ENCODE results near the gene MTMR12. TPM values are rescaled to one million over a fixed set of nuclear protein-coding genes. Genes with fewer than 3 reads are reported as not detected.

Gene MTMR12
- total and polyA plus RNA-seq, 2 experiments from 2014 or later = 18.3 to 51.6 TPM

DNA sequence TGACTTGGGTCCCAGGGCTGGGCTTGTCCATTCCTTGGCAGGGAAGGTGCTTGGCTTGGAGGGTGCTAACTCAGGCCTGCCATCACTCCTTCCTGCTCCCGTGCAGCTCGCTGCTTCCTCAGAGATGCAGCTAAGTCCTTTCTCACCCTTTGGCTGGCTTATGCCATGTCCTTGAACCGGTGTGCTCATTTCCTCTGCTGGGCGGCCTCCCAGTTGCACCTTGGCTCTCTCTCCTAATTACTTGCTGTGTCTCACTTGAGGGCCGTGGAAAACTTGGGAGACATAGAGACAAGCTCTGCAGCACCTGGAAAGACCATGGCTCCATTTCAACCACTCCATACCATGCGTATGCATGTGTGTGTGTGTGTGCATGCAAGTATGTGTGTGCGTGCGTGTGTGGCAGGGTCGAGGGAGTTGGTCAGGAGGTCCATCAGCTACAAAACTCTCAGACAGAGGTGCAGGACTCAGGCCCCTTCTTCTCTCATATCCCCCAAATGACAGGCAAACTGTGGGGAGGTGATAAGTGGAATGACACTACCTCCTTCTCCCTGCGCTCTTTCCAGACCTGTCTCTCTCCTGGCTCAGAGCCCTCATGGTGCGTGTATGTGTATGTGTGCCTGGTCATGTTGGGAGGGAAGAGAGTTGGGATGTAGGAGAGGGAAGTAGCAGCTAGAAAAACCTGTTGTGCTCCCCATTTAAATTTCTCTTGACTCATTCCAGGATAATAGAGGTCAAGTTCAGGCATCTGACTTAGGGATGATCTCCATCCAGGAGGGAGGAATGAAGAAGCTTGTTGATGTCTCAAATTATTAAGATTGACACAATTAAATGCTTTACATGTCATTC lies 17.6 kb upstream of the MTMR12 start:
- Histone ChIP-seq H3K27ac (ENCODE audit: low read depth) (no peak overlapping the region), H2AFZ (no peak overlapping the region; the same call in 1 of the 2 replicates), H3K4me1 (ENCODE audit: insufficient read depth) (no peaks in the 10 kb centered on the region), H3K4me3 (no peak overlapping the region), H3K27me3 (ENCODE audit: insufficient read depth) (no peaks in the 10 kb centered on the region), H4K20me1 (replicated peaks; ENCODE audit: insufficient read depth) (no peaks in the 10 kb centered on the region), H3K9me2 (ENCODE audit: insufficient read depth) (no peaks in the 10 kb centered on the region), H3F3A (replicated peaks; ENCODE audit: low read depth) (no peaks in the 10 kb centered on the region), H3K36me3 (ENCODE audit: insufficient read depth) (no peaks in the 10 kb centered on the region), H3K79me2 (replicated peaks; ENCODE audit: insufficient read depth) (no peaks in the 10 kb centered on the region), H3K4me2 (no peak overlapping the region)
- DNase-seq (ENCODE audit: low spot score) (no peak), ATAC-seq (no peak)
- Mint-ChIP-seq H3K27me3 (ENCODE audit: insufficient read depth, low read depth, poor library complexity) (peaks cover 12% of the 10 kb centered on the region), H3K36me3 (ENCODE audit: low read depth) (no peaks in the 10 kb centered on the region; the same call in 2 of the 3 replicates), H3K9me3 (peaks cover 11% of the 10 kb centered on the region), H3K4me1 (peaks cover 9% of the 10 kb centered on the region; the same call in 1 of the 3 replicates), H3K27ac (no peak overlapping the region), H3K4me3 (no peak overlapping the region)
- TF ChIP-seq JUNB (IDR thresholded peaks at IDR 0.05; ENCODE audit: unreplicated experiment) (no peak), CTCF (conservative IDR thresholded peaks at IDR 0.05; ENCODE audit: low read depth in 2 of 2) (no peak), ZNF331 (CRISPR knock-in tag; IDR thresholded peaks at IDR 0.05; ENCODE audit: low read depth) (no peak), CREB1 (CRISPR knock-in tag; IDR thresholded peaks at IDR 0.05; ENCODE audit: low read depth) (no peak), NANOG (IDR thresholded peaks at IDR 0.05; ENCODE audit: borderline replicate concordance) (no peak), POLR2AphosphoS5 (IDR thresholded peaks at IDR 0.05; ENCODE audit: low read depth) (no peak), ZNF114 (CRISPR knock-in tag; IDR thresholded peaks at IDR 0.05) (no peak), EZH2 (IDR thresholded peaks at IDR 0.05; ENCODE audit: low read depth, unreplicated experiment) (no peak), EZH2phosphoT487 (IDR thresholded peaks at IDR 0.05; ENCODE audit: unreplicated experiment) (no peak)
- TF ChIP-seq, protein P1, sequence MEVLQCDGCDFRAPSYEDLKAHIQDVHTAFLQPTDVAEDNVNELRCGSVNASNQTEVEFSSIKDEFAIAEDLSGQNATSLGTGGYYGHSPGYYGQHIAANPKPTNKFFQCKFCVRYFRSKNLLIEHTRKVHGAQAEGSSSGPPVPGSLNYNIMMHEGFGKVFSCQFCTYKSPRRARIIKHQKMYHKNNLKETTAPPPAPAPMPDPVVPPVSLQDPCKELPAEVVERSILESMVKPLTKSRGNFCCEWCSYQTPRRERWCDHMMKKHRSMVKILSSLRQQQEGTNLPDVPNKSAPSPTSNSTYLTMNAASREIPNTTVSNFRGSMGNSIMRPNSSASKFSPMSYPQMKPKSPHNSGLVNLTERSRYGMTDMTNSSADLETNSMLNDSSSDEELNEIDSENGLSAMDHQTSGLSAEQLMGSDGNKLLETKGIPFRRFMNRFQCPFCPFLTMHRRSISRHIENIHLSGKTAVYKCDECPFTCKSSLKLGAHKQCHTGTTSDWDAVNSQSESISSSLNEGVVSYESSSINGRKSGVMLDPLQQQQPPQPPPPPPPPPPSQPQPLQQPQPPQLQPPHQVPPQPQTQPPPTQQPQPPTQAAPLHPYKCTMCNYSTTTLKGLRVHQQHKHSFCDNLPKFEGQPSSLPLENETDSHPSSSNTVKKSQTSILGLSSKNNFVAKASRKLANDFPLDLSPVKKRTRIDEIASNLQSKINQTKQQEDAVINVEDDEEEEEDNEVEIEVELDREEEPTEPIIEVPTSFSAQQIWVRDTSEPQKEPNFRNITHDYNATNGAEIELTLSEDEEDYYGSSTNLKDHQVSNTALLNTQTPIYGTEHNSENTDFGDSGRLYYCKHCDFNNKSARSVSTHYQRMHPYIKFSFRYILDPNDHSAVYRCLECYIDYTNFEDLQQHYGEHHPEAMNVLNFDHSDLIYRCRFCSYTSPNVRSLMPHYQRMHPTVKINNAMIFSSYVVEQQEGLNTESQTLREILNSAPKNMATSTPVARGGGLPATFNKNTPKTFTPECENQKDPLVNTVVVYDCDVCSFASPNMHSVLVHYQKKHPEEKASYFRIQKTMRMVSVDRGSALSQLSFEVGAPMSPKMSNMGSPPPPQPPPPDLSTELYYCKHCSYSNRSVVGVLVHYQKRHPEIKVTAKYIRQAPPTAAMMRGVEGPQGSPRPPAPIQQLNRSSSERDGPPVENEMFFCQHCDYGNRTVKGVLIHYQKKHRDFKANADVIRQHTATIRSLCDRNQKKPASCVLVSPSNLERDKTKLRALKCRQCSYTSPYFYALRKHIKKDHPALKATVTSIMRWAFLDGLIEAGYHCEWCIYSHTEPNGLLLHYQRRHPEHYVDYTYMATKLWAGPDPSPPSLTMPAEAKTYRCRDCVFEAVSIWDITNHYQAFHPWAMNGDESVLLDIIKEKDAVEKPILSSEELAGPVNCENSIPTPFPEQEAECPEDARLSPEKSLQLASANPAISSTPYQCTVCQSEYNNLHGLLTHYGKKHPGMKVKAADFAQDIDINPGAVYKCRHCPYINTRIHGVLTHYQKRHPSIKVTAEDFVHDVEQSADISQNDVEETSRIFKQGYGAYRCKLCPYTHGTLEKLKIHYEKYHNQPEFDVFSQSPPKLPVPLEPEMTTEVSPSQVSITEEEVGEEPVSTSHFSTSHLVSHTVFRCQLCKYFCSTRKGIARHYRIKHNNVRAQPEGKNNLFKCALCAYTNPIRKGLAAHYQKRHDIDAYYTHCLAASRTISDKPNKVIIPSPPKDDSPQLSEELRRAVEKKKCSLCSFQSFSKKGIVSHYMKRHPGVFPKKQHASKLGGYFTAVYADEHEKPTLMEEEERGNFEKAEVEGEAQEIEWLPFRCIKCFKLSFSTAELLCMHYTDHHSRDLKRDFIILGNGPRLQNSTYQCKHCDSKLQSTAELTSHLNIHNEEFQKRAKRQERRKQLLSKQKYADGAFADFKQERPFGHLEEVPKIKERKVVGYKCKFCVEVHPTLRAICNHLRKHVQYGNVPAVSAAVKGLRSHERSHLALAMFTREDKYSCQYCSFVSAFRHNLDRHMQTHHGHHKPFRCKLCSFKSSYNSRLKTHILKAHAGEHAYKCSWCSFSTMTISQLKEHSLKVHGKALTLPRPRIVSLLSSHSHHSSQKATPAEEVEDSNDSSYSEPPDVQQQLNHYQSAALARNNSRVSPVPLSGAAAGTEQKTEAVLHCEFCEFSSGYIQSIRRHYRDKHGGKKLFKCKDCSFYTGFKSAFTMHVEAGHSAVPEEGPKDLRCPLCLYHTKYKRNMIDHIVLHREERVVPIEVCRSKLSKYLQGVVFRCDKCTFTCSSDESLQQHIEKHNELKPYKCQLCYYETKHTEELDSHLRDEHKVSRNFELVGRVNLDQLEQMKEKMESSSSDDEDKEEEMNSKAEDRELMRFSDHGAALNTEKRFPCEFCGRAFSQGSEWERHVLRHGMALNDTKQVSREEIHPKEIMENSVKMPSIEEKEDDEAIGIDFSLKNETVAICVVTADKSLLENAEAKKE (CRISPR knock-in tag; IDR thresholded peaks at IDR 0.05) = no peak
- TF ChIP-seq, protein P2, sequence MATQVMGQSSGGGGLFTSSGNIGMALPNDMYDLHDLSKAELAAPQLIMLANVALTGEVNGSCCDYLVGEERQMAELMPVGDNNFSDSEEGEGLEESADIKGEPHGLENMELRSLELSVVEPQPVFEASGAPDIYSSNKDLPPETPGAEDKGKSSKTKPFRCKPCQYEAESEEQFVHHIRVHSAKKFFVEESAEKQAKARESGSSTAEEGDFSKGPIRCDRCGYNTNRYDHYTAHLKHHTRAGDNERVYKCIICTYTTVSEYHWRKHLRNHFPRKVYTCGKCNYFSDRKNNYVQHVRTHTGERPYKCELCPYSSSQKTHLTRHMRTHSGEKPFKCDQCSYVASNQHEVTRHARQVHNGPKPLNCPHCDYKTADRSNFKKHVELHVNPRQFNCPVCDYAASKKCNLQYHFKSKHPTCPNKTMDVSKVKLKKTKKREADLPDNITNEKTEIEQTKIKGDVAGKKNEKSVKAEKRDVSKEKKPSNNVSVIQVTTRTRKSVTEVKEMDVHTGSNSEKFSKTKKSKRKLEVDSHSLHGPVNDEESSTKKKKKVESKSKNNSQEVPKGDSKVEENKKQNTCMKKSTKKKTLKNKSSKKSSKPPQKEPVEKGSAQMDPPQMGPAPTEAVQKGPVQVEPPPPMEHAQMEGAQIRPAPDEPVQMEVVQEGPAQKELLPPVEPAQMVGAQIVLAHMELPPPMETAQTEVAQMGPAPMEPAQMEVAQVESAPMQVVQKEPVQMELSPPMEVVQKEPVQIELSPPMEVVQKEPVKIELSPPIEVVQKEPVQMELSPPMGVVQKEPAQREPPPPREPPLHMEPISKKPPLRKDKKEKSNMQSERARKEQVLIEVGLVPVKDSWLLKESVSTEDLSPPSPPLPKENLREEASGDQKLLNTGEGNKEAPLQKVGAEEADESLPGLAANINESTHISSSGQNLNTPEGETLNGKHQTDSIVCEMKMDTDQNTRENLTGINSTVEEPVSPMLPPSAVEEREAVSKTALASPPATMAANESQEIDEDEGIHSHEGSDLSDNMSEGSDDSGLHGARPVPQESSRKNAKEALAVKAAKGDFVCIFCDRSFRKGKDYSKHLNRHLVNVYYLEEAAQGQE (IDR thresholded peaks at IDR 0.05; ENCODE audit: unreplicated experiment) = no peak
- TF ChIP-seq, protein P3, sequence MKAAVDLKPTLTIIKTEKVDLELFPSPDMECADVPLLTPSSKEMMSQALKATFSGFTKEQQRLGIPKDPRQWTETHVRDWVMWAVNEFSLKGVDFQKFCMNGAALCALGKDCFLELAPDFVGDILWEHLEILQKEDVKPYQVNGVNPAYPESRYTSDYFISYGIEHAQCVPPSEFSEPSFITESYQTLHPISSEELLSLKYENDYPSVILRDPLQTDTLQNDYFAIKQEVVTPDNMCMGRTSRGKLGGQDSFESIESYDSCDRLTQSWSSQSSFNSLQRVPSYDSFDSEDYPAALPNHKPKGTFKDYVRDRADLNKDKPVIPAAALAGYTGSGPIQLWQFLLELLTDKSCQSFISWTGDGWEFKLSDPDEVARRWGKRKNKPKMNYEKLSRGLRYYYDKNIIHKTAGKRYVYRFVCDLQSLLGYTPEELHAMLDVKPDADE (IDR thresholded peaks at IDR 0.05) = no peak

Measured in GM23338 (cell line).